H1 (cell line): Measurements from ENCODE around the gene OR2D2. TPM values are rescaled to one million over a fixed set of nuclear protein-coding genes. Genes with fewer than 3 reads are reported as not detected.

ENCODE experiments used
- CTCF ChIA-PET: fragments of 300-600 bp; sonication (Branson Sonifier 250); formaldehyde crosslinking; loops from one replicate; lab custom pipeline; 2021; ENCODE audit not compliant: partially characterized antibody; lab: Charles Lee
- POLR2A ChIA-PET: fragments of 300-600 bp; sonication (Branson Sonifier 250); formaldehyde crosslinking; loops from one replicate; lab custom pipeline; 2021; ENCODE audit warnings: inconsistent platforms; ENCODE audit not compliant: partially characterized antibody; lab: Charles Lee
- DNase-seq, 2 experiments: peaks; one replicate each; pipeline versions ENCODE4 v3.0.0 to v3.0.0-alpha.2; 2010 to 2022; ENCODE audit warnings: low spot score in 2 of 2, low read depth in 1 of 2, mixed read lengths in 1 of 2
- FAIRE-seq: peaks from 2 replicates; lab custom pipeline; 2011; peaks lifted over from hg19 to GRCh38; lab: Jason Lieb, UNC
- H2AFZ ChIP-seq: 2 replicates; pipeline ENCODE4 v1.8.1; 2012; ENCODE audit warnings: low read length, inconsistent platforms
- H2AK5ac ChIP-seq: 2 replicates; pipeline ENCODE4 v1.6.1; 2013; ENCODE audit warnings: low read depth, low read length
- H2BK120ac ChIP-seq: replicated peaks from 2 replicates; pipeline ENCODE3; 2013; ENCODE audit warnings: low read depth, low read length, inconsistent platforms
- H2BK12ac ChIP-seq: 2 replicates; pipeline ENCODE4 v1.6.1; 2013; ENCODE audit warnings: low read depth, low read length
- H2BK15ac ChIP-seq: 2 replicates; pipeline ENCODE4 v1.6.1; 2013; ENCODE audit warnings: low read length
- H2BK20ac ChIP-seq: 2 replicates; pipeline ENCODE4 v1.6.1; 2013; ENCODE audit warnings: low read length
- H2BK5ac ChIP-seq: 2 replicates; pipeline ENCODE4 v1.6.1; 2013; ENCODE audit warnings: low read depth, low read length
- H3K14ac ChIP-seq: 2 replicates; pipeline ENCODE4 v1.6.1; 2013; ENCODE audit warnings: inconsistent platforms; ENCODE audit not compliant: insufficient read length
- H3K18ac ChIP-seq: 2 replicates; pipeline ENCODE4 v1.6.1; 2013; ENCODE audit warnings: low read length; ENCODE audit errors: extremely low read depth
- H3K23ac ChIP-seq: 2 replicates; pipeline ENCODE4 v1.6.1; 2013; ENCODE audit warnings: inconsistent platforms; ENCODE audit not compliant: insufficient read length
- H3K23me2 ChIP-seq: 2 replicates; pipeline ENCODE4 v1.6.1; 2013; ENCODE audit warnings: low read depth, low read length
- H3K27ac ChIP-seq: 2 replicates; pipeline ENCODE4 v1.6.1; 2011; ENCODE audit warnings: low read depth, low read length, inconsistent platforms
- H3K27me3 ChIP-seq, 4 experiments: replicated peaks in 1 of 4; 1 replicate in 1 of 4; 2 replicates in 3 of 4; pipeline versions ENCODE4 v1.6.1 to v1.8.1; 2011 to 2013; ENCODE audit warnings: low read length in 3 of 4, mild to moderate bottlenecking in 3 of 4, inconsistent platforms in 2 of 4, mixed read lengths in 2 of 4, moderate library complexity in 1 of 4; ENCODE audit not compliant: control insufficient read depth in 3 of 4, insufficient read depth in 3 of 4; ENCODE audit errors: extremely low read depth in 1 of 4
- H3K36me3 ChIP-seq, 4 experiments: 2 replicates each; pipeline versions ENCODE4 v1.6.1 to v1.8.1; 2011 to 2013; ENCODE audit warnings: mild to moderate bottlenecking in 4 of 4, low read length in 3 of 4, moderate library complexity in 2 of 4, control low read depth in 1 of 4, inconsistent platforms in 1 of 4; ENCODE audit not compliant: insufficient read depth in 4 of 4, control insufficient read depth in 2 of 4
- H3K4ac ChIP-seq: replicated peaks from 2 replicates; pipeline ENCODE3; 2013; ENCODE audit warnings: low read length, low read depth, mixed read lengths, inconsistent platforms; ENCODE audit not compliant: insufficient read length
- H3K4me1 ChIP-seq, 4 experiments: replicated peaks in 1 of 4; 1 replicate in 1 of 4; 2 replicates in 3 of 4; pipeline versions ENCODE4 v1.6.1 to v1.8.1; 2011 to 2013; ENCODE audit warnings: low read length in 3 of 4, inconsistent platforms in 2 of 4, mixed read lengths in 1 of 4; ENCODE audit not compliant: insufficient read depth in 4 of 4, control insufficient read depth in 3 of 4
- H3K4me2 ChIP-seq, 2 experiments: 2 replicates each; pipeline versions ENCODE4 v1.6.1 to v1.8.1; 2011 to 2013; ENCODE audit warnings: low read depth in 2 of 2, low read length in 2 of 2, control low read depth in 1 of 2, inconsistent platforms in 1 of 2, mild to moderate bottlenecking in 1 of 2; ENCODE audit not compliant: insufficient read depth in 1 of 2
- H3K4me3 ChIP-seq, 4 experiments: fragments of 200-600, 300-600 bp in 1 of 4; sonication (generic), shearing (Covaris generic), sonication (Bioruptor Twin) in 1 of 4; 2 replicates each; pipeline versions ENCODE4 v1.5.1 to v1.8.1; 2011 to 2016; ENCODE audit warnings: low read length in 4 of 4, low read depth in 3 of 4, control low read depth in 2 of 4, inconsistent platforms in 2 of 4, mild to moderate bottlenecking in 2 of 4, mixed read lengths in 1 of 4, moderate library complexity in 1 of 4; ENCODE audit not compliant: insufficient read depth in 2 of 4; ENCODE audit errors: extremely low read depth in 1 of 4
- H3K56ac ChIP-seq: replicated peaks from 2 replicates; pipeline ENCODE3; 2013; ENCODE audit warnings: low read depth, mild to moderate bottlenecking, mixed read lengths, low read length, inconsistent platforms; ENCODE audit not compliant: insufficient read length
- H3K79me1 ChIP-seq: 2 replicates; pipeline ENCODE4 v1.6.1; 2013; ENCODE audit warnings: low read depth, low read length, control low read depth
- H3K79me2 ChIP-seq, 2 experiments: 2 replicates each; pipeline versions ENCODE4 v1.6.1 to v1.8.1; 2012 to 2013; ENCODE audit warnings: low read length in 2 of 2, mild to moderate bottlenecking in 2 of 2, inconsistent platforms in 1 of 2; ENCODE audit not compliant: insufficient read depth in 2 of 2, control insufficient read depth in 1 of 2
- H3K9ac ChIP-seq, 4 experiments: replicated peaks in 1 of 4; 1 replicate in 1 of 4; 2 replicates in 3 of 4; pipeline versions ENCODE4 v1.6.1 to v1.8.1; 2011 to 2013; ENCODE audit warnings: low read depth in 3 of 4, low read length in 3 of 4, control low read depth in 2 of 4, mild to moderate bottlenecking in 2 of 4, moderate library complexity in 2 of 4, inconsistent platforms in 1 of 4; ENCODE audit errors: extremely low read depth in 1 of 4
- H3K9me3 ChIP-seq, 2 experiments: 2 replicates each; pipeline versions ENCODE4 v1.6.1 to v1.8.1; 2012 to 2013; ENCODE audit warnings: mild to moderate bottlenecking in 2 of 2, moderate library complexity in 2 of 2, control low read depth in 1 of 2, inconsistent platforms in 1 of 2, low read depth in 1 of 2, low read length in 1 of 2, mixed read lengths in 1 of 2; ENCODE audit not compliant: insufficient read depth in 2 of 2
- H4K20me1 ChIP-seq, 2 experiments: replicated peaks in 1 of 2; 2 replicates each; pipeline versions ENCODE3 to v1.8.1; 2011 to 2013; ENCODE audit warnings: inconsistent platforms in 2 of 2, low read length in 2 of 2, mild to moderate bottlenecking in 1 of 2; ENCODE audit not compliant: insufficient read depth in 2 of 2, control insufficient read depth in 1 of 2
- H4K5ac ChIP-seq: 2 replicates; pipeline ENCODE4 v1.6.1; 2013; ENCODE audit warnings: low read length, low read depth, mixed read lengths, inconsistent platforms; ENCODE audit not compliant: insufficient read length
- H4K8ac ChIP-seq: 2 replicates; pipeline ENCODE4 v1.8.0; 2013; ENCODE audit warnings: mild to moderate bottlenecking, moderate library complexity, low read length, inconsistent platforms; ENCODE audit not compliant: insufficient read depth; ENCODE audit errors: extremely low read depth
- H4K91ac ChIP-seq: replicated peaks from 2 replicates; pipeline ENCODE3; 2013; ENCODE audit warnings: low read length, mixed read lengths, inconsistent platforms; ENCODE audit not compliant: insufficient read length
- HDAC6 ChIP-seq: IDR thresholded peaks from one replicate; pipeline ENCODE4 v1.7.1; 2012; ENCODE audit warnings: low read depth, mild to moderate bottlenecking, inconsistent platforms, low read length, moderate library complexity
- MAFK ChIP-seq: IDR thresholded peaks from 2 replicates; pipeline ENCODE4 v1.6.1; 2012; ENCODE audit warnings: low read depth, mild to moderate bottlenecking, improper control_type of control experiment, low read length
- polyA plus RNA-seq, 7 experiments: library from polyadenylated mRNA; depleted of rRNA in 3 of 7; stranded (reverse) in 5 of 7; unstranded in 2 of 7; fragments of >200 nt in 5 of 7; fragments of 200-250 nt in 2 of 7; gene quantifications; 1 replicate in 5 of 7; 2 replicates in 1 of 7; 4 replicates in 1 of 7; pipeline versions ENCODE4 v1.2.1 to v1.2.3, GENCODE V29; 2011 to 2013; ENCODE audit warnings: missing spikeins in 2 of 7, mixed read lengths in 2 of 7
- total RNA-seq: library from RNA; stranded (reverse); fragmentation: NEBNext Ultra II Directional; extraction: Animal tissue kit (Norgen Biotek cat#: 25700); gene quantifications from 2 replicates; pipeline ENCODE4 v1.2.1, GENCODE V29; 2021

Gene OR2D2
- total and polyA plus RNA-seq, 2 of the 8 experiments (the other 6 are each of a cell fraction or from before 2014, with no cell fraction given): 0.15 TPM; not detected in 1

- no peak for FAIRE-seq
Measured at GRCh38 chr11:6882751-6883150, 9.5 kb downstream of the OR2D2 start.

More at GRCh38 chr11:6882751-6883150, 9.5 kb downstream of the OR2D2 start:
- no peak for DNase-seq
- Histone ChIP-seq H4K20me1 (no peaks in the 10 kb centered on the region), H3K4me2 (no peak overlapping the region), H3K9me3 (no peaks in the 10 kb centered on the region), H3K27me3 (no peaks in the 10 kb centered on the region), H3K9ac (no peak overlapping the region), H3K56ac (no peak overlapping the region), H2BK20ac (no peak overlapping the region), H2BK15ac (no peak overlapping the region), H3K18ac (no peak overlapping the region), H3K23me2 (no peaks in the 10 kb centered on the region), H3K4ac (no peak overlapping the region), H4K8ac (no peak overlapping the region), H2BK120ac (no peak overlapping the region), H2AFZ (no peak overlapping the region), H3K79me1 (no peaks in the 10 kb centered on the region), H3K27ac (no peak overlapping the region), H3K4me1 (no peaks in the 10 kb centered on the region), H3K4me3 (no peak overlapping the region), H3K23ac (no peak overlapping the region), H4K5ac (no peak overlapping the region), H2AK5ac (no peak overlapping the region), H2BK12ac (no peak overlapping the region), H3K79me2 (no peaks in the 10 kb centered on the region), H2BK5ac (no peak overlapping the region), H3K36me3 (no peaks in the 10 kb centered on the region), H4K91ac (no peak overlapping the region), H3K14ac (no peak overlapping the region)
- TF ChIP-seq MAFK (peak; percentile 68; the same call in 1 of the 2 replicates), HDAC6 (no peak)
- ChIA-PET POLR2A (no interaction called here), CTCF (no interaction called here)
